GM18873 (cell line): Measurements from ENCODE around the gene FOXD4.
A peak's percentile ranks its signal among the peaks of the same experiment; 100 is the strongest.
"Not testable (repeated sequence)": the region's sequence is repeated elsewhere in the genome, so short reads cannot be mapped to it uniquely, and the experiment has no call there.

Source experiments
- ATAC-seq: cut with Tn5 transposase; IDR thresholded peaks from one replicate; pipeline ENCODE4 v1.9.1; 2021; ENCODE audit warnings: mild to moderate bottlenecking, moderate library complexity, moderate number of reproducible peaks; ENCODE audit not compliant: unreplicated experiment, low FRiP score

The FOXD4 gene

DNA sequence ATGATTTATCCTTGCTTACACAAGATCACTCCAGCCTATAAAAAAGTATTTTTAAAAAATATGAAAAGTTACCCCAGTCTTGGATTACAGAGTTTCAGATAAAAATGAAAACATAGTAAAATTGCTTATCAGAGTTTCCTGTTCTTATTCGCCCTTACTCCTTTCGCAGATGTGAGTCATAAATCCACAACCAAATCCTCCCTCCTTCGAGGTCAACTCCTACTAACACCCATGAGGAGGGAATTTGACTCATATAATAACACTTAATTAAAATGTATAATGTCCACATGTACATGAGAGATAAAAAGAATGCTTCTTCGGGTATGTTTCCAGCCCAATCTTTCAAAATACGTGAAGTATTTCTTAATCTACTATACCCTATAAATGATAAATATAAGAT lies 23.9 kb downstream of the FOXD4 start:
- not testable (repeated sequence) for ATAC-seq

DNA sequence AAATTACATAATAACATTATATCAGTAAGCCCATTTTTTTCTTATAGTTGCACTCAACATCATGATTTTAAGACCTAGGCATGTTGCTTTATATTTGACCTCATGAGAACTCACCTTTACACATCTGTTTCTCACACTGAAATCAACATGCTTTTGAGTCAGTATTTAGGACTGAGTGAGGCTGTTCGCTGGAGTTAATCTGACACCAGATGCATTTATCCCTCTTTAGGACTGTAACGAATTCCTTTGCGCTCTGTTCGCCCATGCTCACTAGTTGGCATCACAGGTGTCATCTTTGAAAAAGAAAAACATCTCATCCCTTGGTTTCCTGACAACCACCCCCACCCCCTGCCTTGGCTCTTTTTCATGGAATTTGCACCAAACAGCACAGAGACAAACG lies 24.3 kb downstream of the FOXD4 start:
- ATAC-seq: not testable (repeated sequence)

DNA sequence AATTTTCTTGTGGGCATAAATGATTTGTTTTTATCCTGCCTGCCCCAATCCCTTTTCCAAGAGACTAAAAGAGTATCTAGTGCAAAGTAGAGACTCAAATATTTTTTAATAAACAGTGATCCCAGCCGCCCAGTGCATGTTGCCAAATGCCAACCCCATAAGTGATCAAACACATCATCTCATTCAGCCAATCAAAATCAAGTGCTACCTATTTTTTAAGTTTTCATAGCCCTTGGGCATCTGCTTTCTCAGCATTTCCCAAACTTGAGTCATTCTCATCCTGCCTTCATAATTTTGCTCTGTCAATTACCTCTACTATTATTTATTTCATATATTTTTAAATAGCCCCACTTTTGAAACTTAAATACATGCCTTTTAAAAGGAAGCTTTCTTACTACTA lies 27.4 kb downstream of the FOXD4 start:
- ATAC-seq: not testable (repeated sequence)

DNA sequence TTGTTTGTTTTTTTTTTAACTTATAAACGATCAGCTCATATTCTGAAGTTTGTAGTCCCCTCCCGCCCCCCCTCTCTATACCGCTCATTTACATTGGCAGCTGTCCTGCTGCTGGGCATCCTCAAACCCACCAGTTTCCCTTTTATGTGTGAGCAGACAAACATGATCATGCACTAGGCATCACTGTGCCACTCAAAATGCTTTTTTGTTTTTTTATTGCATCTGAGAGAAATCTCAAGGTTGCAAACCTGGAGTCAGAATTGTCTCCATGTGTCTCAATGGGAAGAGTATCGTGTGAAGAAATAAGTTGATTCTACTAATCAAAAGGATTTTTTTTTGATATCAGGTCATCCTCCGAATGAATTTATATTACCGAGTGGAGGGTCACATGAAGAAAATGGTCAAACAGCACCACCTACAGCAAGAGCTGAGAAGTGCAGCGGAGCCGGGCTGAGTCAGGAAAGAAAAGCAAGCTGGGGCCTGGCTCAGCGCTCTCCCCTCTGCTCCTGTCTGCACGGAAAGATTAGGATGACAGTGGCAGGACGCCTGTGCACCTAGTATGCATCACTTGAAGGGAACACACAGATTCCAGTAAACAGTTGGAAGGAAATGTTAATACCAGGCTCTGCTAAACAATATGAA lies 29.7 kb downstream of the FOXD4 start:
- peak; percentile 62 for ATAC-seq

DNA sequence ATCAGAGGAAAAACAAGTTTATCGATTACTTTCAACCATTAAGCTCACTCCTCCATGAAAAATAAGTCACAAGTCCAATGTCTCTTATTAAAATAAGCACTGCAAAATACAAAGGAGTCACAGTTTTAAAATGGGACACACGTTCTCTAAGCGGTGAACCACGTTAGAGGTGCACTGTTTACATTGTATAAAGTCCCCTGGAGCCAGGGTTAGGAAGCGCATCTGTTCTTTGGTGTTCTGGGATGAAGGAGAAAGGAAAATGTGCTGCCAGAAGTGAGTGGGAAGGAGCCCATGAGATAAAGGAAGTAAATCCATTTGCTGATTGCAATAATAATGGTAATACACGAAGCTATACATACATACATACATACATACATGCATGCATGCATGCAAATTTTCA lies 30.4 kb downstream of the FOXD4 start:
- not testable (repeated sequence) for ATAC-seq

DNA sequence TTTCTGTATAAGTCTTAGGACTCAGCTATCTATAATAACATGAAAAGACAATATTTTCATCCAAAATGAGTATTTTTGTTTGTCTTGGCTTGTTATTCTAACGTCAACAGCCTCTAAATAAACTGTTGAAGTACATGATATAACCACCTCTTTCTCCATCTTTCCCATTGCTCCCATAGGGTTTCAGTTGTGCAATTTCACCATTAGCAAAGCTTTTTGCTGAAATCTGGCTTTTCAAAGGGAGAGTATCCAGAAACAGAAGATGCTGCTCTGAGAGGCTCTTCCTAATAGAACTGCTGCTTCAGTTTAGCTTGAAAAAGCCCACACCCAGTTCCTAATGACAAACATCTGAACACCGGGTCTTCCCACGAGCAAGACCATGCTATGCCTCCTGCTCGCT lies 31.1 kb downstream of the FOXD4 start:
- not testable (repeated sequence) for ATAC-seq

DNA sequence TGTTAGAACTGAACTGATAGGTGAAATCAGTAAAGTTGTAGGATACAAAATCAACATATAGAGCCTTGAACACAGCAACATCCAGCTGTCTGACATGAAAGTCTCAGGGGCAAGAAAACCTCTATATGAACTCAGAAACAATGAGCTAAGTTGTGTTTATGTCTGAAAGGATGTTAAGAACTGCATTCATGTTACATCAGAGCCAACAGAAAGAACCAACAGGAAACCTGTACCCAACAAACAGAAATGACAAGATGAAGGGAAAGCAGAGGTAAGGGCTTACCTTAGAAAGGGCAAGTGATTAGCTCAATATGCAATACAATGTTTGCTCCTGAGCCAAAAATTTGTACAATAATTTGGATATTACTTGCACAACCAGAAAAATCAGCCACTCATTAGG lies 31.5 kb downstream of the FOXD4 start:
- ATAC-seq: not testable (repeated sequence)

DNA sequence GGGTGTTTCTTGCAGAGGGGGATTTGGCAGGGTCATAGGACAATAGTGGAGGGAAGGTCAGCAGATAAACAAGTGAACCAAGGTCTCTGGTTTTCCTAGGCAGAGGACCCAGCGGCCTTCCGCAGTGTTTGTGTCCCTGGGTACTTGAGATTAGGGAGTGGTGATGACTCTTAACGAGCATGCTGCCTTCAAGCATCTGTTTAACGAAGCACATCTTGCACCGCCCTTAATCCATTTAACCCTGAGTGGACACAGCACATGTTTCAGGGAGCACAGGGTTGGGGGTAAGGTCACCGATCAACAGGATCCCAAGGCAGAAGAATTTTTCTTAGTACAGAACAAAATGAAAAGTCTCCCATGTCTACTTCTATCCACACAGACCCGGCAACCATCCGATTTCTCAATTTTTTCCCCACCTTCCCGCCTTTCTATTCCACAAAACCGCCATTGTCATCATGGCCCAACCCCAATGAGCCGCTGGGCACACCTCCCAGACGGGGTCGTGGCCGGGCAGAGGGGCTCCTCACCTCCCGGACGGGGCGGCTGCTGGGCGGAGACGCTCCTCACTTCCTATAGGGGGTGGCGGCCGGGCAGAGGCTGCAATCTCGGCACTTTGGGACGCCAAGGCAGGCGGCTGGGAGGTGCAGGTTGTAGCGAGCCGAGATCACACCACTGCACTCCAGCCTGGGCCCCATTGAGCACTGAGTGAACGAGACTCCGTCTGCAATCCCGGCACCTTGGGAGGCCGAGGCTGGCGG lies 35.1 kb downstream of the FOXD4 start:
- not testable (repeated sequence) for ATAC-seq

DNA sequence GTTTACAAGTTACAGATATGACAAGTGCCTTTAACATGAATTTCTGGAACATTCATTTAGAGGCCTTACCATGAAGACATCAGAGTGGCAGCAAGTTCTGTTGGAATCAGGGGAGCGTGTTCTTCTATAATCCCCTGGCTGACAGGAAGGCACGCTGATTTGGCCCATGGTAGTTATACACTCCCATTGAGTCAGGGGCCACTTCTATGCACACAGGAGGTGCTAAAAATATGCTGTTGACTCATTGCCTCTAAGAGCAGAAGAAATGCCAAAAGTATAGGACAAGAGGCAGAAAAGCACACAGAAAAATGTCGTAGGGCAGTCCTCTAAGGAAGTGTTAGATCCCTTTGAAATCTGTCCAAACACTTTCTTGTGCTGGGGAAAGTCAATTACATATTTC lies 39.9 kb downstream of the FOXD4 start:
- ATAC-seq: not testable (repeated sequence)

DNA sequence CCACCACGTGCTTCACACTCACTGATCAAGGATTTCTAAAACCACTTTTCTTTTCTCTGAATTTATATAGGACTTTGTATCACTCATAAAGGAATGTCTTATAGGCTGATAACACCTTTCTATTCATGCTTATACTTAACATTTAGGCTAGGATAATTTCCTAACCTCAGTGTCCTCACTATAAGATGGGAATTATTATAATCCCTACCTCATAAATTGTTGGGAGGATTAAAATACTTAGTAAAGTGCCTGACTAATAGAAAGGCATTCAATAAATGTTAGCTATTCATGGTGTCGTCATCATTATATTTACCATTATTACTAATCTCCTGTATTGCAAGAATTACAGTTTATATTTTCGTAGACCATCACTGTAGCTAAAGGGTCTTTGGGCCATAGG lies 41.8 kb downstream of the FOXD4 start:
- ATAC-seq: not testable (repeated sequence)

DNA sequence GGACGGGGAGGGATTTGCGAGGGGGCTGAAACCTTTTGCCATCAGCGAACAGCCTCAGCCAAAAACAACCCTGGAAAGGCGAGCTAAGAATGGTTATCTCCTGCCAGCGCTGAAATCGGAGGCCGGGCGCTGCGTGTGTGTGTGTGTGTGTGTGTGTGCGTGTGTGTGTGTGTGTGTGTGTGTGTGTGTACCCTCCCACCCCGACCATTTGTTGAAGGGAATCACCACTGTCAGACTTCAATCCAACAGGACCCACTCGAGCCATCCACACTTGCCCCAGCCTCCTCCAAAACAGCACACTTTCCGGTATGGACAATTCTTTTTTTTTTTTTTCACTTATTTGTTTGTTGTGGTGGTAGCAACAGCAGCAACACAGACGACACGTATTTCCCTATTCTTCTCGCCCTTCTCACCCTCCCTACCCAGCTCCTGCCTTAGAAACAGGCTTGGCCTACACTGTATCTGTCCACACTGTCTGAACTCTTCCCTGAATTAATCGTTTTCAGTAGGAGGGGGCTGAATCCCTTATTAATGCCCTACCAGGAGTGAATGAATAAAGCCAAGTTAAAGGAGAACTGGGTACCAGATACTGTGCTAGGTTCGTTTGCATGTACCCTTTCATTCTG lies 44.2 kb downstream of the FOXD4 start:
- ATAC-seq: not testable (repeated sequence)

DNA sequence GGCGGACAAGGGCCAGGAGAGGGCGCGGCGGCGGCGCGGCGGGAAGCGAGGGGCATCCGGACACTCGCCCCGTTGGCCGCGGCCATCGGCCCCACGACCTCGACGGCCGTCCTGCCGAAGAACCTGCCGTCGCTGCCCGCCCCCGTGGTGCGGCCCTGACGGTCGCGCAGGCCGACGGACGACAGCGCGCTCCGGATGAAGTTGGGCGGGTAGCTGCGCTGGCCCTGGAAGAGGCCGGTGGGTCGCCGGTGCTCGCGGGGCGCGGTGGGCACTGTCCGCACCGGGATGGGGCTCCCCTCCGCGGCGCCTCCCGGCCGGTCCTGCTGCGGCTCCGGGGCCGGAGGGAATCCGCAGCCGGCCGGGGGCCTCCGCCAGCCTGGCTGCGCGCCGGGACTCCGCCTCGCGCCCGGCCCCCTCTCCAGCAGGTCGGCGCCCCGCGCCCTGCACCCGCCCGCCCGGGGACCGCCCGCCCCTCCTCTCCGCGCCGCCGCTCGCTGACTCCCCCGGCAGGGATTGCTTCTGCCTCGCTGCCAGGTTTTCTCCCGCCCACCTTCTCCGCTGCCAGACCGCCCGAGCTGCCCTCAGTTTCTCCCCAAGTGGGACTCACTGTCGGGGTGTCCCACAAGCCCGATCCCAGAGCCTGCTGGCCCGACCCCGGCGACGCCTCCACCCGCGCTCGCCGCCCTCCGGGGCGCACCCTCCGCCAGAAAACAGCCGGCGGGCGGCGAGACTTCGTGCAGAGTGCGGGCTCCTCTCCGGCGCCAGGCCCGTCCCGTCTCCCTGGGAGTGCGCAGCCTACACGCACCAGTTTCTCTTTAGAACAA lies 44.9 kb downstream of the FOXD4 start:
- ATAC-seq: not testable (repeated sequence)
